Liver (tissue), 9 donors: ENCODE data around the gene MIDN. TPM values are rescaled to one million over a fixed set of nuclear protein-coding genes. Genes with fewer than 3 reads are reported as not detected.

Experiments used
- DNase-seq: peaks from one replicate; pipeline ENCODE4 v3.0.0-alpha.2; 2017; ENCODE audit warnings: low spot score
- H3K27ac ChIP-seq, 2 donors: one replicate each; pipeline ENCODE4 v1.7.0; 2013; ENCODE audit warnings: inconsistent platforms in 2 of 2, low read length in 2 of 2, control low read depth in 1 of 2, low read depth in 1 of 2, mild to moderate bottlenecking in 1 of 2
- H3K27me3 ChIP-seq, 4 donors: one replicate each; pipeline versions ENCODE4 v1.6.1 to v1.7.0; 2013; ENCODE audit warnings: low read length in 3 of 4, inconsistent platforms in 1 of 4, mild to moderate bottlenecking in 1 of 4, moderate library complexity in 1 of 4; ENCODE audit not compliant: control insufficient read depth in 4 of 4, insufficient read depth in 4 of 4
- H3K36me3 ChIP-seq, 4 donors: one replicate each; pipeline versions ENCODE4 v1.6.1 to v1.7.0; 2013; ENCODE audit warnings: low read length in 3 of 4, mild to moderate bottlenecking in 3 of 4, low read depth in 1 of 4, moderate library complexity in 1 of 4; ENCODE audit not compliant: control insufficient read depth in 4 of 4, insufficient read depth in 3 of 4
- H3K4me1 ChIP-seq, 4 donors: one replicate each; pipeline versions ENCODE4 v1.6.1 to v1.7.0; 2013; ENCODE audit warnings: low read length in 3 of 4, mild to moderate bottlenecking in 3 of 4, moderate library complexity in 1 of 4; ENCODE audit not compliant: control insufficient read depth in 4 of 4, insufficient read depth in 4 of 4
- H3K4me3 ChIP-seq, 3 donors: one replicate each; pipeline versions ENCODE4 v1.6.1 to v1.7.0; 2013; ENCODE audit warnings: low read length in 3 of 3, control low read depth in 1 of 3, low read depth in 1 of 3, mild to moderate bottlenecking in 1 of 3
- H3K9ac ChIP-seq, 2 donors: one replicate each; pipeline ENCODE4 v1.7.0; 2013; ENCODE audit warnings: low read length in 2 of 2, mild to moderate bottlenecking in 2 of 2, moderate library complexity in 2 of 2, control low read depth in 1 of 2, low read depth in 1 of 2
- H3K9me3 ChIP-seq, 4 donors: one replicate each; pipeline versions ENCODE4 v1.6.1 to v1.7.0; 2013; ENCODE audit warnings: low read length in 3 of 4; ENCODE audit not compliant: control insufficient read depth in 4 of 4
- ATF3 ChIP-seq: IDR thresholded peaks from 2 replicates; pipeline ENCODE4 v1.6.1; 2016; ENCODE audit warnings: antibody characterized with exemption
- CTCF ChIP-seq: fragments of 150-350 bp; IDR thresholded peaks from 2 replicates; pipeline ENCODE4 v1.5.1; 2017; ENCODE audit warnings: improper control_type of control experiment, low read depth, low read length; ENCODE audit not compliant: missing input control
- EGR1 ChIP-seq, 2 donors: IDR thresholded peaks; 2 replicates each; pipeline ENCODE4 v1.6.1; 2016 to 2018; ENCODE audit warnings: antibody characterized with exemption in 2 of 2, low read depth in 2 of 2
- FOXA1 ChIP-seq: IDR thresholded peaks from 2 replicates; pipeline ENCODE4 v1.6.1; 2016; ENCODE audit warnings: antibody characterized with exemption
- FOXA2 ChIP-seq: IDR thresholded peaks from 2 replicates; pipeline ENCODE4 v1.6.1; 2016; ENCODE audit warnings: antibody characterized with exemption
- GABPA ChIP-seq, 2 donors: IDR thresholded peaks in 1 of 2; conservative IDR thresholded peaks in 1 of 2; 2 replicates each; pipeline ENCODE4 v1.6.1; 2016; ENCODE audit warnings: antibody characterized with exemption in 2 of 2, mild to moderate bottlenecking in 1 of 2, moderate library complexity in 1 of 2
- HNF4A ChIP-seq, 2 donors: conservative IDR thresholded peaks; 2 replicates each; pipeline ENCODE4 v1.6.1; 2016; ENCODE audit warnings: antibody characterized with exemption in 2 of 2, mild to moderate bottlenecking in 2 of 2
- HNF4G ChIP-seq: IDR thresholded peaks from 2 replicates; pipeline ENCODE4 v1.6.1; 2016; ENCODE audit warnings: antibody characterized with exemption
- JUND ChIP-seq, 2 donors: IDR thresholded peaks; 2 replicates each; pipeline ENCODE4 v1.6.1; 2016; ENCODE audit warnings: antibody characterized with exemption in 2 of 2
- MAX ChIP-seq: IDR thresholded peaks from 2 replicates; pipeline ENCODE4 v1.6.1; 2016; ENCODE audit warnings: antibody characterized with exemption
- NR2F2 ChIP-seq: IDR thresholded peaks from 2 replicates; pipeline ENCODE4 v1.6.1; 2016; ENCODE audit warnings: antibody characterized with exemption
- RAD21 ChIP-seq, 2 donors: IDR thresholded peaks; 2 replicates each; pipeline ENCODE4 v1.6.1; 2016; ENCODE audit warnings: antibody characterized with exemption in 2 of 2, mild to moderate bottlenecking in 2 of 2
- RXRA ChIP-seq, 2 donors: IDR thresholded peaks; 2 replicates each; pipeline ENCODE4 v1.6.1; 2017 to 2018; ENCODE audit warnings: antibody characterized with exemption in 2 of 2, mild to moderate bottlenecking in 1 of 2
- SP1 ChIP-seq: IDR thresholded peaks from 2 replicates; pipeline ENCODE4 v1.6.1; 2018; ENCODE audit warnings: antibody characterized with exemption, mild to moderate bottlenecking
- TAF1 ChIP-seq: conservative IDR thresholded peaks from 2 replicates; pipeline ENCODE4 v1.6.1; 2016; ENCODE audit warnings: antibody characterized with exemption, mild to moderate bottlenecking
- YY1 ChIP-seq: IDR thresholded peaks from 2 replicates; pipeline ENCODE4 v1.6.1; 2016; ENCODE audit warnings: antibody characterized with exemption, mild to moderate bottlenecking
- ZBTB33 ChIP-seq: IDR thresholded peaks from 2 replicates; pipeline ENCODE4 v1.6.1; 2016; ENCODE audit warnings: antibody characterized with exemption
- WGBS: extraction: QIAGEN DNeasy Blood & Tissue Kit; methylation state at CpG from one replicate; pipeline ENCODE4 v1.1.7; 2013; 5-methylcytosine and 5-hydroxymethylcytosine counted together
- polyA plus RNA-seq, 2 donors: library from polyadenylated mRNA; stranded (reverse) in 1 of 2; unstranded in 1 of 2; fragments of 200-250 nt in 1 of 2; fragments of >200 nt in 1 of 2; fragmentation: Nextera tagmentation in 1 of 2; extraction: Ambion mirVana in 1 of 2; gene quantifications; one replicate each; pipeline versions ENCODE4 v1.2.1 to v1.2.3, GENCODE V29; 2013 to 2015
- total RNA-seq, 2 donors: library from RNA; depleted of rRNA; stranded (reverse); fragments of >200 nt; gene quantifications; one replicate each; pipeline ENCODE4 v1.2.3, GENCODE V29; 2014
- TF ChIP-seq, protein P1 (sequence below): IDR thresholded peaks from 2 replicates; pipeline ENCODE4 v1.6.1; 2016; ENCODE audit warnings: antibody characterized with exemption, mild to moderate bottlenecking
- donor health status: healthy.
- donor health status: healthy.
- donor health status: healthy.
- donor health status: healthy.
- donor health status: healthy.

The MIDN gene
- total and polyA plus RNA-seq, 4 donors: 2.9 to 22.9 (median 11.8) TPM

DNA sequence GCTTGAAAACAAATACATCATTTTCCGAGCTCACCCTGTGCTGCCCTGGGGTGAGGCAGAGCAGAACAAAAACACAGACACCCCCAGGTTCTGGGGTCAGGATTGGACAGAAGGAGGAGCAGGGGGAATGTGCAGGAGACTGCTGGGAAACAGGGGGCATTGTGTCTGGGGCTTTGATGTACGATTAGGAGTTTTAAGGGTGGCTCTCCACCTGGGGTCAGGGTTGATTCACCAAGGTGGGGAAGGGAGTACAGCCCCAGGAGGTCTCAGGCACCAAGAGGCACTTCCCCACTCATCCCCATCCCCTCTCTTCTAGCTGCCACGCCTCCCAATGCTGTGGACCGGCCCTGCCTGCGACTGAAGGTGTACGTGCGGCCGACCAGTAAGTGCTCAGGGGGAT lies 49.9 kb downstream of the MIDN start:
- Histone ChIP-seq H3K9ac (no peak overlapping the region), H3K27ac (no peak overlapping the region), H3K27me3 (no peaks in the 10 kb centered on the region), H3K9me3 (no peaks in the 10 kb centered on the region), H3K4me1 (peaks cover 6 to 11% (median 9%) of the 10 kb centered on the region in 4 donors), H3K36me3 (peaks cover 0 to 5% (median 0%) of the 10 kb centered on the region in 4 donors), H3K4me3 (no peak overlapping the region)
- 92% methylated on average over 8 of the region's 8 CpGs for WGBS
- no peak for TF ChIP-seq TAF1
- no peak for TF ChIP-seq JUND (IDR thresholded peaks at IDR 0.05)
- no peak for TF ChIP-seq RAD21 (IDR thresholded peaks at IDR 0.05)
- TF ChIP-seq FOXA2: no peak
- no peak for TF ChIP-seq MAX
- TF ChIP-seq HNF4G: no peak
- TF ChIP-seq EGR1 (IDR thresholded peaks at IDR 0.05; ENCODE audit: low read depth in 2 of 2): no peak
- no peak for TF ChIP-seq YY1
- TF ChIP-seq SP1: no peak
- no peak for TF ChIP-seq CTCF
- TF ChIP-seq ZBTB33: no peak
- TF ChIP-seq, protein P1, sequence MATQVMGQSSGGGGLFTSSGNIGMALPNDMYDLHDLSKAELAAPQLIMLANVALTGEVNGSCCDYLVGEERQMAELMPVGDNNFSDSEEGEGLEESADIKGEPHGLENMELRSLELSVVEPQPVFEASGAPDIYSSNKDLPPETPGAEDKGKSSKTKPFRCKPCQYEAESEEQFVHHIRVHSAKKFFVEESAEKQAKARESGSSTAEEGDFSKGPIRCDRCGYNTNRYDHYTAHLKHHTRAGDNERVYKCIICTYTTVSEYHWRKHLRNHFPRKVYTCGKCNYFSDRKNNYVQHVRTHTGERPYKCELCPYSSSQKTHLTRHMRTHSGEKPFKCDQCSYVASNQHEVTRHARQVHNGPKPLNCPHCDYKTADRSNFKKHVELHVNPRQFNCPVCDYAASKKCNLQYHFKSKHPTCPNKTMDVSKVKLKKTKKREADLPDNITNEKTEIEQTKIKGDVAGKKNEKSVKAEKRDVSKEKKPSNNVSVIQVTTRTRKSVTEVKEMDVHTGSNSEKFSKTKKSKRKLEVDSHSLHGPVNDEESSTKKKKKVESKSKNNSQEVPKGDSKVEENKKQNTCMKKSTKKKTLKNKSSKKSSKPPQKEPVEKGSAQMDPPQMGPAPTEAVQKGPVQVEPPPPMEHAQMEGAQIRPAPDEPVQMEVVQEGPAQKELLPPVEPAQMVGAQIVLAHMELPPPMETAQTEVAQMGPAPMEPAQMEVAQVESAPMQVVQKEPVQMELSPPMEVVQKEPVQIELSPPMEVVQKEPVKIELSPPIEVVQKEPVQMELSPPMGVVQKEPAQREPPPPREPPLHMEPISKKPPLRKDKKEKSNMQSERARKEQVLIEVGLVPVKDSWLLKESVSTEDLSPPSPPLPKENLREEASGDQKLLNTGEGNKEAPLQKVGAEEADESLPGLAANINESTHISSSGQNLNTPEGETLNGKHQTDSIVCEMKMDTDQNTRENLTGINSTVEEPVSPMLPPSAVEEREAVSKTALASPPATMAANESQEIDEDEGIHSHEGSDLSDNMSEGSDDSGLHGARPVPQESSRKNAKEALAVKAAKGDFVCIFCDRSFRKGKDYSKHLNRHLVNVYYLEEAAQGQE: no peak
- no peak for TF ChIP-seq NR2F2
- no peak for TF ChIP-seq FOXA1
- TF ChIP-seq GABPA (IDR thresholded peaks at IDR 0.05 in 1 of 2, conservative IDR thresholded peaks at IDR 0.05 in 1 of 2): no peak
- TF ChIP-seq HNF4A (conservative IDR thresholded peaks at IDR 0.05): no peak
- TF ChIP-seq RXRA (IDR thresholded peaks at IDR 0.05): no peak
- no peak for TF ChIP-seq ATF3
- DNase-seq: no peak
